OCI-LY3 (cell line): ENCODE data around the gene KAZN.

ENCODE experiments used
- H2AFZ ChIP-seq: fragments of 200-600, 300-600 bp; shearing (Covaris generic); 2 replicates; pipeline ENCODE4 v1.6.0; 2014; ENCODE audit warnings: antibody characterized with exemption, low read depth, low read length
- H3K27ac ChIP-seq: fragments of 200-600, 300-600 bp; sonication (generic); 2 replicates; pipeline ENCODE4 v1.5.1; 2014; ENCODE audit warnings: mild to moderate bottlenecking, low read length, moderate library complexity, mixed read lengths
- H3K27me3 ChIP-seq: fragments of 200-600, 300-600 bp; sonication (generic); 2 replicates; pipeline ENCODE4 v1.6.1; 2014; ENCODE audit warnings: low read depth, low read length, mixed read lengths
- H3K36me3 ChIP-seq: fragments of 200-600, 300-600 bp; sonication (generic); replicated peaks from 2 replicates; pipeline ENCODE3; 2014; ENCODE audit warnings: low read depth, low read length, mixed read lengths
- H3K4me1 ChIP-seq: fragments of 300-600, 200-600 bp; sonication (generic); 2 replicates; pipeline ENCODE4 v1.6.1; 2014; ENCODE audit warnings: low read length, mixed read lengths
- H3K4me2 ChIP-seq: fragments of 200-600, 300-600 bp; sonication (generic); 2 replicates; pipeline ENCODE4 v1.6.1; 2014; ENCODE audit warnings: low read length, mixed read lengths
- H3K4me3 ChIP-seq: fragments of 300-600, 200-600 bp; sonication (generic); 2 replicates; pipeline ENCODE4 v1.5.1; 2014; ENCODE audit warnings: antibody characterized with exemption, mild to moderate bottlenecking, low read length, moderate library complexity
- H3K79me2 ChIP-seq: fragments of 300-600, 200-600 bp; shearing (Covaris generic); 2 replicates; pipeline ENCODE4 v1.6.1; 2014; ENCODE audit warnings: mild to moderate bottlenecking, low read length, mixed read lengths
- H3K9ac ChIP-seq: fragments of 300-600, 200-600 bp; shearing (Covaris generic); 2 replicates; pipeline ENCODE4 v1.6.0; 2014; ENCODE audit warnings: mild to moderate bottlenecking, low read length, moderate library complexity
- H3K9me3 ChIP-seq: fragments of 200-600, 300-600 bp; shearing (Covaris generic); 2 replicates; pipeline ENCODE4 v1.6.1; 2014; ENCODE audit warnings: low read length, mixed read lengths; ENCODE audit not compliant: insufficient read depth
- H4K20me1 ChIP-seq: fragments of 200-600, 300-600 bp; sonication (generic); 2 replicates; pipeline ENCODE4 v1.6.1; 2016; ENCODE audit warnings: low read length, mixed read lengths; ENCODE audit not compliant: insufficient read depth
- EZH2phosphoT487 ChIP-seq: fragments of 200-600 bp; shearing (Covaris generic); IDR thresholded peaks from 2 replicates; pipeline ENCODE4 v1.6.1; 2018; ENCODE audit warnings: antibody characterized with exemption, mixed run types, low read depth
- TF ChIP-seq, protein P1 (sequence below): fragments of 200-600, 300-600 bp; sonication (generic); IDR thresholded peaks from 2 replicates; pipeline ENCODE4 v1.5.1; 2014; ENCODE audit warnings: antibody characterized with exemption, low read length, low read depth

Gene KAZN

DNA sequence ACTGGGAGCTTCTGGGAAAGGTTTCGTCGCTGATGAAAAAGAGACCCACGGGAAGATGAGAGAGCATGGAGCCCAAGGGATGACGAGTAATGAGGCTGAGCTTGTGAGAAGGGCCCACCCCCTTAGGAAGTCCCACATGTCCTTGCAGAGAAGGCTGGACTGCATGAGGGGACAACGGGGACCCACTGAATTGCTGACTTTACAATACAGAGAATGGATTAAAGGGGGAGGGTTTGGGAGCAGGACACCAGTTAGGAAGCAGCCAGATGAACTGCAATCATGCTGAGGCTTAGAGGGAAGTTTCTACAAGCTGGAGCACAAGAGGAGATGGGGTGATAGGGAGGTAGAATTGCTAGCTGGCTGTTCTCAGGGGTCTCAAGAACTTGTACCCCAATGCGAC, 549.5 kb downstream of the KAZN start:
- H3K9me3 ChIP-seq, result no peaks in the 10 kb centered on the region
- TF ChIP-seq, protein P1, sequence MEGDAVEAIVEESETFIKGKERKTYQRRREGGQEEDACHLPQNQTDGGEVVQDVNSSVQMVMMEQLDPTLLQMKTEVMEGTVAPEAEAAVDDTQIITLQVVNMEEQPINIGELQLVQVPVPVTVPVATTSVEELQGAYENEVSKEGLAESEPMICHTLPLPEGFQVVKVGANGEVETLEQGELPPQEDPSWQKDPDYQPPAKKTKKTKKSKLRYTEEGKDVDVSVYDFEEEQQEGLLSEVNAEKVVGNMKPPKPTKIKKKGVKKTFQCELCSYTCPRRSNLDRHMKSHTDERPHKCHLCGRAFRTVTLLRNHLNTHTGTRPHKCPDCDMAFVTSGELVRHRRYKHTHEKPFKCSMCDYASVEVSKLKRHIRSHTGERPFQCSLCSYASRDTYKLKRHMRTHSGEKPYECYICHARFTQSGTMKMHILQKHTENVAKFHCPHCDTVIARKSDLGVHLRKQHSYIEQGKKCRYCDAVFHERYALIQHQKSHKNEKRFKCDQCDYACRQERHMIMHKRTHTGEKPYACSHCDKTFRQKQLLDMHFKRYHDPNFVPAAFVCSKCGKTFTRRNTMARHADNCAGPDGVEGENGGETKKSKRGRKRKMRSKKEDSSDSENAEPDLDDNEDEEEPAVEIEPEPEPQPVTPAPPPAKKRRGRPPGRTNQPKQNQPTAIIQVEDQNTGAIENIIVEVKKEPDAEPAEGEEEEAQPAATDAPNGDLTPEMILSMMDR, result no peak
- no peak for TF ChIP-seq EZH2phosphoT487
- H4K20me1 ChIP-seq, result no peaks in the 10 kb centered on the region
- no peak overlapping the region for H3K4me3 ChIP-seq
- H3K4me2 ChIP-seq, result no peak overlapping the region
- peaks cover 5% of the 10 kb centered on the region; the same call in 1 of the 2 replicates for H3K4me1 ChIP-seq
- no peaks in the 10 kb centered on the region for H3K79me2 ChIP-seq
- no peak overlapping the region for H3K9ac ChIP-seq
- peaks cover 8% of the 10 kb centered on the region; the same call in 1 of the 2 replicates for H3K27me3 ChIP-seq
- no peaks in the 10 kb centered on the region for H3K36me3 ChIP-seq
- no peak overlapping the region for H3K27ac ChIP-seq
- no peak overlapping the region for H2AFZ ChIP-seq

DNA sequence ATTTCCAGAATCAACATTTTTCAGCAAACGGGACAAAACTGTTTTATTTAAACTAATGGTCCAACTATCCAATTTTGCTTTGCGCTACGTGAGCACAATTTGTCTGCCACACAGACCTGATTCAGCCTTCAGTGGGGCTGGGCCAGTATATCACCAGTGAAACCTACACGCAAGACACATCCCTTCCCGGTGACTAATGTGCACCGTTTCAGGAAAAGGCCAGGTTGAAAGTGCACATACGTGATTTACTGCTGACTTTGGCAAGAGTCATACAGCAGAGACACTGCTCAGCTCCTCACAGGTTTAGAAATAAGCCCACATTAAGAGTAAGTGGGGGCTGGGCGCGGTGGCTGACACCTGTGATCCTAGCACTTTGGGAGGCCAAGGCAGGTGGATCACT, 550.0 kb downstream of the KAZN start:
- Histone ChIP-seq H3K36me3 (no peaks in the 10 kb centered on the region), H2AFZ (no peak overlapping the region), H3K4me2 (no peak overlapping the region), H3K4me1 (peaks cover 5% of the 10 kb centered on the region; the same call in 1 of the 2 replicates), H3K27me3 (peaks cover 8% of the 10 kb centered on the region; the same call in 1 of the 2 replicates), H3K79me2 (no peaks in the 10 kb centered on the region), H3K27ac (no peak overlapping the region), H4K20me1 (no peaks in the 10 kb centered on the region), H3K9ac (no peak overlapping the region), H3K4me3 (no peak overlapping the region), H3K9me3 (no peaks in the 10 kb centered on the region)
- no peak for TF ChIP-seq EZH2phosphoT487
- TF ChIP-seq, protein P1, result no peak

DNA sequence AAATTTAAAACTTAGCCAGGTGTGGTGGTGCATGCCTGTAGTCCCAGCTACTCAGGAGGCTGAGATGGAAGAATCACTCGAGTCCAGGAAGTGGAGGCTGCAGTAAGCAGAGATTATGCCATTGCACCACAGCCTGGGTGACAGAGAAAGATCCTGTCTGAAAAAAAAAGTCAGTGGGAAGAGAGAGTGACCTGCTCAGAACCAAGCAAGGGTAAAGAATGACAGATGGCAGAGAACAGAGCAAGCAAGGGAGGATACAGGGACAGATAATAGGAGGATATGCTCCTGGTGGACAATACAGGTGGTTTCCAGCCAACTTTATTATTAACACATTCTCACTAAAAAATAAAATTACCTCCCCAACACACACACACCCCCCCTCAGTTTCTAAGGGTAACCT, 550.5 kb downstream of the KAZN start:
- H3K27ac ChIP-seq, result no peak overlapping the region
- no peaks in the 10 kb centered on the region for H3K79me2 ChIP-seq
- TF ChIP-seq EZH2phosphoT487, result no peak
- TF ChIP-seq, protein P1, result no peak
- no peak overlapping the region for H3K9ac ChIP-seq
- no peak overlapping the region for H3K4me3 ChIP-seq
- H3K4me2 ChIP-seq, result no peak overlapping the region
- H4K20me1 ChIP-seq, result no peaks in the 10 kb centered on the region
- H3K27me3 ChIP-seq, result peaks cover 8% of the 10 kb centered on the region; the same call in 1 of the 2 replicates
- H3K4me1 ChIP-seq, result peaks cover 5% of the 10 kb centered on the region; the same call in 1 of the 2 replicates
- H3K9me3 ChIP-seq, result no peaks in the 10 kb centered on the region
- H3K36me3 ChIP-seq, result no peaks in the 10 kb centered on the region
- H2AFZ ChIP-seq, result no peak overlapping the region

DNA sequence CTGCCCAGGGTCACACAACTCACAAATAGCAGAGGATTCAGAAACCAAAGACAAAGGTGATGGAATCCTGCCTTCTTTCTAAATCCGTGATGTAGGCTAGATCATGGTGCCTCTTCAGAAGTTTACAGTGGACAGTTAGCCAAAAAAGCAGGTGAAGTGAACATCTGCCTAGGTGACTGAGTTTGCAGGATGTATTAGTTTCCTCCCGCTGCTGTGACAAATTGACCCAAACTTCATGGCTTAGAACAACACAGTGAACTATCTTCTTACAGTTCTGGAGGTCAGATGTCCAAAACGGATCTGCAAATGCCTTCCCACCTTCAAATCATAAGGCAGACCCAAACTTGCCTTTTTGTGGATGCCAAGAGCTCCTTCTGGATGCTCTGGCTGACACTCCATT, 551.9 kb downstream of the KAZN start:
- no peaks in the 10 kb centered on the region for H3K36me3 ChIP-seq
- peaks cover 8% of the 10 kb centered on the region; the same call in 1 of the 2 replicates for H3K27me3 ChIP-seq
- no peak overlapping the region for H3K4me2 ChIP-seq
- no peak overlapping the region for H2AFZ ChIP-seq
- H3K27ac ChIP-seq, result no peak overlapping the region
- H3K4me3 ChIP-seq, result no peak overlapping the region
- TF ChIP-seq, protein P1, result no peak
- TF ChIP-seq EZH2phosphoT487, result no peak
- H3K9me3 ChIP-seq, result no peaks in the 10 kb centered on the region
- no peaks in the 10 kb centered on the region for H3K79me2 ChIP-seq
- no peaks in the 10 kb centered on the region for H4K20me1 ChIP-seq
- H3K4me1 ChIP-seq, result peaks cover 5% of the 10 kb centered on the region; the same call in 1 of the 2 replicates
- no peak overlapping the region for H3K9ac ChIP-seq
